ENCODE measurements around the gene COL4A6.

Gene COL4A6

GRCh38 chrX:108156082-108156481 lies 282.1 kb downstream of the COL4A6 start:
- H3K4me3 ChIP-seq (ENCODE audit: low read length) = no peak overlapping the region
- no peak for DNase-seq (ENCODE audit: low read depth)
- TF ChIP-seq CTCF (IDR thresholded peaks at IDR 0.05; ENCODE audit: insufficient read depth, low read depth, low read length, missing control alignments) = no peak

- no peak for DNase-seq (ENCODE audit: low read depth)
- H3K4me3 ChIP-seq (ENCODE audit: low read length) = no peak overlapping the region
- no peak for TF ChIP-seq CTCF (IDR thresholded peaks at IDR 0.05; ENCODE audit: insufficient read depth, low read depth, low read length, missing control alignments)
Measured at GRCh38 chrX:108148524-108148923, 289.7 kb downstream of the COL4A6 start.

GRCh38 chrX:108138814-108139702 lies 299.2 kb downstream of the COL4A6 start:
- peak; percentile 44 for TF ChIP-seq CTCF (IDR thresholded peaks at IDR 0.05; ENCODE audit: insufficient read depth, low read depth, low read length, missing control alignments)
- DNase-seq (ENCODE audit: low read depth) = peak; percentile 10
- H3K4me3 ChIP-seq (ENCODE audit: low read length) = no peak overlapping the region

GRCh38 chrX:108134724-108135123 lies 303.5 kb downstream of the COL4A6 start:
- no peak overlapping the region for H3K4me3 ChIP-seq (ENCODE audit: low read length)
- no peak for DNase-seq (ENCODE audit: low read depth)
- TF ChIP-seq CTCF (IDR thresholded peaks at IDR 0.05; ENCODE audit: insufficient read depth, low read depth, low read length, missing control alignments) = no peak

GRCh38 chrX:108132876-108133275 lies 305.3 kb downstream of the COL4A6 start:
- H3K4me3 ChIP-seq (ENCODE audit: low read length) = no peak overlapping the region
- TF ChIP-seq CTCF (IDR thresholded peaks at IDR 0.05; ENCODE audit: insufficient read depth, low read depth, low read length, missing control alignments) = no peak
- no peak for DNase-seq (ENCODE audit: low read depth)

GRCh38 chrX:108132034-108132433 lies 306.2 kb downstream of the COL4A6 start:
- no peak overlapping the region for H3K4me3 ChIP-seq (ENCODE audit: low read length)
- TF ChIP-seq CTCF (IDR thresholded peaks at IDR 0.05; ENCODE audit: insufficient read depth, low read depth, low read length, missing control alignments) = no peak
- DNase-seq (ENCODE audit: low read depth) = no peak

GRCh38 chrX:108131471-108131870 lies 306.8 kb downstream of the COL4A6 start:
- DNase-seq (ENCODE audit: low read depth) = peak; percentile 57
- no peak for TF ChIP-seq CTCF (IDR thresholded peaks at IDR 0.05; ENCODE audit: insufficient read depth, low read depth, low read length, missing control alignments)
- H3K4me3 ChIP-seq (ENCODE audit: low read length) = no peak overlapping the region
